GM23338 (cell line): Measurements from ENCODE around the gene CCDC3. TPM values are rescaled to one million over a fixed set of nuclear protein-coding genes. Genes with fewer than 3 reads are reported as not detected.

Experiments used
- ATAC-seq: fragments of 200-7000 bp; cut with Tn5 transposase; 3 replicates; pipeline ENCODE4 v1.9.1; 2020
- DNase-seq: peaks from one replicate; pipeline ENCODE4 v3.0.0-alpha.2; 2015; ENCODE audit warnings: low spot score
- H2AFZ ChIP-seq: fragments of 200-600 bp; sonication (generic); 2 replicates; pipeline ENCODE4 v1.8.0; 2016; ENCODE audit warnings: antibody characterized with exemption, mild to moderate bottlenecking, moderate library complexity
- H3F3A ChIP-seq: fragments of 200-600 bp; sonication (generic); replicated peaks from 2 replicates; pipeline ENCODE4 v1.8.0; 2017; ENCODE audit warnings: antibody characterized with exemption, mixed run types, low read depth
- H3K27ac ChIP-seq: fragments of 200-600 bp; sonication (generic); 2 replicates; pipeline ENCODE4 v1.6.1; 2016; ENCODE audit warnings: low read depth
- H3K27me3 ChIP-seq: fragments of 200-600 bp; sonication (generic); 2 replicates; pipeline ENCODE4 v1.8.0; 2016; ENCODE audit warnings: mild to moderate bottlenecking, mixed run types, moderate library complexity; ENCODE audit not compliant: insufficient read depth
- H3K36me3 ChIP-seq: fragments of 200-600 bp; sonication (generic); 2 replicates; pipeline ENCODE4 v1.8.0; 2016; ENCODE audit warnings: mild to moderate bottlenecking; ENCODE audit not compliant: insufficient read depth
- H3K4me1 ChIP-seq: fragments of 200-600 bp; sonication (generic); 2 replicates; pipeline ENCODE4 v1.8.0; 2016; ENCODE audit warnings: mild to moderate bottlenecking, moderate library complexity; ENCODE audit not compliant: insufficient read depth
- H3K4me2 ChIP-seq: fragments of 200-600 bp; sonication (generic); 2 replicates; pipeline ENCODE4 v1.7.1; 2017; ENCODE audit warnings: mixed run types
- H3K4me3 ChIP-seq: fragments of 200-600 bp; sonication (generic); 2 replicates; pipeline ENCODE4 v1.6.1; 2016; ENCODE audit warnings: mixed run types
- H3K79me2 ChIP-seq: fragments of 200-600 bp; sonication (generic); replicated peaks from 2 replicates; pipeline ENCODE4 v1.8.0; 2017; ENCODE audit warnings: mild to moderate bottlenecking; ENCODE audit not compliant: insufficient read depth
- H3K9me2 ChIP-seq: fragments of 200-600 bp; sonication (generic); 2 replicates; pipeline ENCODE4 v1.8.0; 2017; ENCODE audit not compliant: insufficient read depth
- H4K20me1 ChIP-seq: fragments of 200-600 bp; sonication (generic); replicated peaks from 2 replicates; pipeline ENCODE4 v1.8.0; 2017; ENCODE audit warnings: mild to moderate bottlenecking; ENCODE audit not compliant: insufficient read depth
- H3K27ac Mint-ChIP-seq: 2 replicates; pipeline ENCODE4 v1.8.0; 2020; ENCODE audit warnings: inconsistent platforms, mild to moderate bottlenecking, moderate library complexity, mixed read lengths
- H3K27me3 Mint-ChIP-seq: 3 replicates; pipeline ENCODE4 v1.8.0; 2022; ENCODE audit warnings: low read depth, mild to moderate bottlenecking, moderate library complexity, mixed read lengths, inconsistent platforms; ENCODE audit not compliant: insufficient read depth, poor library complexity
- H3K36me3 Mint-ChIP-seq: 3 replicates; pipeline ENCODE4 v1.8.0; 2021; ENCODE audit warnings: low read depth, mild to moderate bottlenecking, inconsistent platforms, moderate library complexity, mixed read lengths
- H3K4me1 Mint-ChIP-seq: 3 replicates; pipeline ENCODE4 v1.8.0; 2020; ENCODE audit warnings: mild to moderate bottlenecking, inconsistent platforms, mixed read lengths
- H3K4me3 Mint-ChIP-seq: 3 replicates; pipeline ENCODE4 v1.8.0; 2021; ENCODE audit warnings: moderate library complexity, mild to moderate bottlenecking, inconsistent platforms, mixed read lengths
- H3K9me3 Mint-ChIP-seq: 3 replicates; pipeline ENCODE4 v1.8.0; 2020; ENCODE audit warnings: moderate library complexity, mild to moderate bottlenecking, inconsistent platforms, mixed read lengths
- CREB1 ChIP-seq: fragments of 250-450 bp; sonication (Bioruptor Pico); IDR thresholded peaks from 2 replicates; pipeline ENCODE4 v1.5.0; 2020; ENCODE audit warnings: low read depth, mild to moderate bottlenecking, moderate library complexity
- NANOG ChIP-seq: IDR thresholded peaks from 2 replicates; pipeline ENCODE4 v1.6.1; 2016; ENCODE audit warnings: antibody characterized with exemption, borderline replicate concordance
- POLR2AphosphoS5 ChIP-seq: IDR thresholded peaks from 2 replicates; pipeline ENCODE4 v1.6.1; 2016; ENCODE audit warnings: antibody characterized with exemption, low read depth
- STAT1 ChIP-seq: IDR thresholded peaks from one replicate; pipeline ENCODE4 v1.6.1; 2016; ENCODE audit warnings: antibody characterized with exemption; ENCODE audit not compliant: unreplicated experiment
- ZNF114 ChIP-seq: fragments of 250-450 bp; sonication (Bioruptor Pico); IDR thresholded peaks from 2 replicates; pipeline ENCODE4 v1.5.0; 2020; ENCODE audit warnings: mild to moderate bottlenecking, moderate library complexity
- ZNF331 ChIP-seq: fragments of 250-450 bp; sonication (Bioruptor Pico); IDR thresholded peaks from 2 replicates; pipeline ENCODE4 v1.5.0; 2020; ENCODE audit warnings: low read depth, mild to moderate bottlenecking, moderate library complexity
- polyA plus RNA-seq: library from polyadenylated mRNA; unstranded; fragments of >200 nt; fragmentation: Nextera tagmentation; extraction: Ambion mirVana; gene quantifications from 2 replicates; pipeline ENCODE4 v1.2.1, GENCODE V29; 2016
- total RNA-seq: library from RNA; depleted of rRNA; stranded (reverse); fragments of >200 nt; shearing (Covaris generic); gene quantifications from 2 replicates; pipeline ENCODE4 v1.2.3, GENCODE V29; 2014
- TF ChIP-seq, protein P1 (sequence below): fragments of 250-450 bp; sonication (Bioruptor Pico); IDR thresholded peaks from 2 replicates; pipeline ENCODE4 v1.5.0; 2020; ENCODE audit warnings: mild to moderate bottlenecking, moderate library complexity
- TF ChIP-seq, protein P2 (sequence below): IDR thresholded peaks from 2 replicates; pipeline ENCODE4 v1.6.1; 2016; ENCODE audit warnings: antibody characterized with exemption

Gene CCDC3
- total and polyA plus RNA-seq, 2 experiments from 2014 or later: 1.4 to 5.2 TPM

DNA sequence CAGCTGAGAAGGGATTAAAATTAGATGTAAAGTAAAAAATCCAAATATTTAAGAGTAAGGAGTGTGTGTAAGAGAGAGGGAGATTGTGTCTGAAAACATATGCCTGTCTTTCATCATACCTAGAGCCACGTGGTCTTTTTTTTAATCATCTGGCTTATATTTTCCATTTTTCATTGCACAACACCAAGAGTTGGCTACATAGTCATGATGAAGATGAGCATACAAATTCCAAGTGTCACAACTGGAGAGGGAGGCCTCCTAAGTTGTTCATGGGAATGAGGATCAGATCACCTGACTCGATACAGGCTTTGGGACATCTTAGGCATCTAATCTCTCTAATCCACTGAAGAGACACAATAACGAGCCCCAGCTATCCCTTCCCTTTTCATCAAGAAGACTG lies 47.2 kb upstream of the CCDC3 start (continued):
- TF ChIP-seq, protein P1, sequence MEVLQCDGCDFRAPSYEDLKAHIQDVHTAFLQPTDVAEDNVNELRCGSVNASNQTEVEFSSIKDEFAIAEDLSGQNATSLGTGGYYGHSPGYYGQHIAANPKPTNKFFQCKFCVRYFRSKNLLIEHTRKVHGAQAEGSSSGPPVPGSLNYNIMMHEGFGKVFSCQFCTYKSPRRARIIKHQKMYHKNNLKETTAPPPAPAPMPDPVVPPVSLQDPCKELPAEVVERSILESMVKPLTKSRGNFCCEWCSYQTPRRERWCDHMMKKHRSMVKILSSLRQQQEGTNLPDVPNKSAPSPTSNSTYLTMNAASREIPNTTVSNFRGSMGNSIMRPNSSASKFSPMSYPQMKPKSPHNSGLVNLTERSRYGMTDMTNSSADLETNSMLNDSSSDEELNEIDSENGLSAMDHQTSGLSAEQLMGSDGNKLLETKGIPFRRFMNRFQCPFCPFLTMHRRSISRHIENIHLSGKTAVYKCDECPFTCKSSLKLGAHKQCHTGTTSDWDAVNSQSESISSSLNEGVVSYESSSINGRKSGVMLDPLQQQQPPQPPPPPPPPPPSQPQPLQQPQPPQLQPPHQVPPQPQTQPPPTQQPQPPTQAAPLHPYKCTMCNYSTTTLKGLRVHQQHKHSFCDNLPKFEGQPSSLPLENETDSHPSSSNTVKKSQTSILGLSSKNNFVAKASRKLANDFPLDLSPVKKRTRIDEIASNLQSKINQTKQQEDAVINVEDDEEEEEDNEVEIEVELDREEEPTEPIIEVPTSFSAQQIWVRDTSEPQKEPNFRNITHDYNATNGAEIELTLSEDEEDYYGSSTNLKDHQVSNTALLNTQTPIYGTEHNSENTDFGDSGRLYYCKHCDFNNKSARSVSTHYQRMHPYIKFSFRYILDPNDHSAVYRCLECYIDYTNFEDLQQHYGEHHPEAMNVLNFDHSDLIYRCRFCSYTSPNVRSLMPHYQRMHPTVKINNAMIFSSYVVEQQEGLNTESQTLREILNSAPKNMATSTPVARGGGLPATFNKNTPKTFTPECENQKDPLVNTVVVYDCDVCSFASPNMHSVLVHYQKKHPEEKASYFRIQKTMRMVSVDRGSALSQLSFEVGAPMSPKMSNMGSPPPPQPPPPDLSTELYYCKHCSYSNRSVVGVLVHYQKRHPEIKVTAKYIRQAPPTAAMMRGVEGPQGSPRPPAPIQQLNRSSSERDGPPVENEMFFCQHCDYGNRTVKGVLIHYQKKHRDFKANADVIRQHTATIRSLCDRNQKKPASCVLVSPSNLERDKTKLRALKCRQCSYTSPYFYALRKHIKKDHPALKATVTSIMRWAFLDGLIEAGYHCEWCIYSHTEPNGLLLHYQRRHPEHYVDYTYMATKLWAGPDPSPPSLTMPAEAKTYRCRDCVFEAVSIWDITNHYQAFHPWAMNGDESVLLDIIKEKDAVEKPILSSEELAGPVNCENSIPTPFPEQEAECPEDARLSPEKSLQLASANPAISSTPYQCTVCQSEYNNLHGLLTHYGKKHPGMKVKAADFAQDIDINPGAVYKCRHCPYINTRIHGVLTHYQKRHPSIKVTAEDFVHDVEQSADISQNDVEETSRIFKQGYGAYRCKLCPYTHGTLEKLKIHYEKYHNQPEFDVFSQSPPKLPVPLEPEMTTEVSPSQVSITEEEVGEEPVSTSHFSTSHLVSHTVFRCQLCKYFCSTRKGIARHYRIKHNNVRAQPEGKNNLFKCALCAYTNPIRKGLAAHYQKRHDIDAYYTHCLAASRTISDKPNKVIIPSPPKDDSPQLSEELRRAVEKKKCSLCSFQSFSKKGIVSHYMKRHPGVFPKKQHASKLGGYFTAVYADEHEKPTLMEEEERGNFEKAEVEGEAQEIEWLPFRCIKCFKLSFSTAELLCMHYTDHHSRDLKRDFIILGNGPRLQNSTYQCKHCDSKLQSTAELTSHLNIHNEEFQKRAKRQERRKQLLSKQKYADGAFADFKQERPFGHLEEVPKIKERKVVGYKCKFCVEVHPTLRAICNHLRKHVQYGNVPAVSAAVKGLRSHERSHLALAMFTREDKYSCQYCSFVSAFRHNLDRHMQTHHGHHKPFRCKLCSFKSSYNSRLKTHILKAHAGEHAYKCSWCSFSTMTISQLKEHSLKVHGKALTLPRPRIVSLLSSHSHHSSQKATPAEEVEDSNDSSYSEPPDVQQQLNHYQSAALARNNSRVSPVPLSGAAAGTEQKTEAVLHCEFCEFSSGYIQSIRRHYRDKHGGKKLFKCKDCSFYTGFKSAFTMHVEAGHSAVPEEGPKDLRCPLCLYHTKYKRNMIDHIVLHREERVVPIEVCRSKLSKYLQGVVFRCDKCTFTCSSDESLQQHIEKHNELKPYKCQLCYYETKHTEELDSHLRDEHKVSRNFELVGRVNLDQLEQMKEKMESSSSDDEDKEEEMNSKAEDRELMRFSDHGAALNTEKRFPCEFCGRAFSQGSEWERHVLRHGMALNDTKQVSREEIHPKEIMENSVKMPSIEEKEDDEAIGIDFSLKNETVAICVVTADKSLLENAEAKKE (CRISPR knock-in tag): no peak
- TF ChIP-seq CREB1 (CRISPR knock-in tag): no peak

- no peak overlapping the region for H3K4me3 Mint-ChIP-seq
- no peaks in the 10 kb centered on the region for H4K20me1 ChIP-seq
- H3K4me2 ChIP-seq: peak overlapping the region; percentile 61; the same call in 1 of the 2 replicates
- peaks cover 5% of the 10 kb centered on the region; the same call in 1 of the 2 replicates for H3F3A ChIP-seq
- H3K36me3 ChIP-seq: no peaks in the 10 kb centered on the region
- no peak overlapping the region for H3K27ac Mint-ChIP-seq
- peak; percentile 24 for DNase-seq
- H3K27me3 Mint-ChIP-seq: peaks cover 13% of the 10 kb centered on the region
- peak overlapping the region; percentile 80 for H2AFZ ChIP-seq
- peak; percentile 75 for ATAC-seq
- H3K36me3 Mint-ChIP-seq: peaks cover 2% of the 10 kb centered on the region; the same call in 1 of the 3 replicates
- no peaks in the 10 kb centered on the region for H3K27me3 ChIP-seq
- H3K9me3 Mint-ChIP-seq: peaks cover 13% of the 10 kb centered on the region
- no peak overlapping the region for H3K4me3 ChIP-seq
- H3K9me2 ChIP-seq: no peaks in the 10 kb centered on the region; the same call in 1 of the 2 replicates
- H3K4me1 Mint-ChIP-seq: peaks cover 33% of the 10 kb centered on the region
- peaks cover 17% of the 10 kb centered on the region for H3K4me1 ChIP-seq
- H3K79me2 ChIP-seq: no peaks in the 10 kb centered on the region
- H3K27ac ChIP-seq: peak overlapping the region; percentile 69; the same call in 1 of the 2 replicates
- TF ChIP-seq ZNF114 (CRISPR knock-in tag) (no peak), POLR2AphosphoS5 (no peak), ZNF331 (CRISPR knock-in tag) (no peak), NANOG (no peak), CREB1 (CRISPR knock-in tag) (no peak), STAT1 (no peak)
- TF ChIP-seq, protein P2, sequence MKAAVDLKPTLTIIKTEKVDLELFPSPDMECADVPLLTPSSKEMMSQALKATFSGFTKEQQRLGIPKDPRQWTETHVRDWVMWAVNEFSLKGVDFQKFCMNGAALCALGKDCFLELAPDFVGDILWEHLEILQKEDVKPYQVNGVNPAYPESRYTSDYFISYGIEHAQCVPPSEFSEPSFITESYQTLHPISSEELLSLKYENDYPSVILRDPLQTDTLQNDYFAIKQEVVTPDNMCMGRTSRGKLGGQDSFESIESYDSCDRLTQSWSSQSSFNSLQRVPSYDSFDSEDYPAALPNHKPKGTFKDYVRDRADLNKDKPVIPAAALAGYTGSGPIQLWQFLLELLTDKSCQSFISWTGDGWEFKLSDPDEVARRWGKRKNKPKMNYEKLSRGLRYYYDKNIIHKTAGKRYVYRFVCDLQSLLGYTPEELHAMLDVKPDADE: no peak
- TF ChIP-seq, protein P1 (CRISPR knock-in tag): no peak
These were observed 46.2 kb upstream of the CCDC3 start for GRCh38 chr10:13047529-13048206.
